H1 (cell line): ENCODE measurements around the gene OSBPL5. TPM values are rescaled to one million over a fixed set of nuclear protein-coding genes. Genes with fewer than 3 reads are reported as not detected.

Source experiments
- ASH2L ChIP-seq: fragments of 200-600, 300-600 bp; sonication (generic); IDR thresholded peaks from one replicate; pipeline ENCODE4 v1.7.1; 2017; ENCODE audit warnings: low read length
- CBX5 ChIP-seq: fragments of 300-800, 300-1000 bp; sonication (generic); IDR thresholded peaks from 2 replicates; pipeline ENCODE4 v1.7.1; 2016; ENCODE audit warnings: antibody characterized with exemption, low read length, low read depth
- CHD1 ChIP-seq: IDR thresholded peaks from 2 replicates; pipeline ENCODE4 v1.6.1; 2012; ENCODE audit warnings: low read depth, low read length, improper control_type of control experiment
- FOSL1 ChIP-seq: IDR thresholded peaks from 2 replicates; pipeline ENCODE4 v1.6.1; 2011; ENCODE audit warnings: mild to moderate bottlenecking, low read depth, low read length, moderate library complexity; ENCODE audit not compliant: insufficient read depth
- SAP30 ChIP-seq: fragments of 300-600 bp; sonication (generic); IDR thresholded peaks from 2 replicates; pipeline ENCODE4 v1.7.1; 2012; ENCODE audit warnings: low read length, moderate library complexity, mild to moderate bottlenecking, inconsistent platforms; ENCODE audit not compliant: insufficient read depth, insufficient replicate concordance
- SIN3A ChIP-seq, 2 experiments: IDR thresholded peaks in 1 of 2; conservative IDR thresholded peaks in 1 of 2; 2 replicates each; pipeline ENCODE4 v1.6.1; 2011 to 2012; ENCODE audit warnings: low read length in 2 of 2, improper control_type of control experiment in 1 of 2, low read depth in 1 of 2, mild to moderate bottlenecking in 1 of 2
- USF2 ChIP-seq: IDR thresholded peaks from 2 replicates; pipeline ENCODE4 v1.6.1; 2011; ENCODE audit warnings: low read length, improper control_type of control experiment
- polyA plus RNA-seq, 7 experiments: library from polyadenylated mRNA; depleted of rRNA in 3 of 7; stranded (reverse) in 5 of 7; unstranded in 2 of 7; fragments of >200 nt in 5 of 7; fragments of 200-250 nt in 2 of 7; gene quantifications; 1 replicate in 5 of 7; 2 replicates in 1 of 7; 4 replicates in 1 of 7; pipeline versions ENCODE4 v1.2.1 to v1.2.3, GENCODE V29; 2011 to 2013; ENCODE audit warnings: missing spikeins in 2 of 7, mixed read lengths in 2 of 7
- total RNA-seq: library from RNA; stranded (reverse); fragmentation: NEBNext Ultra II Directional; extraction: Animal tissue kit (Norgen Biotek cat#: 25700); gene quantifications from 2 replicates; pipeline ENCODE4 v1.2.1, GENCODE V29; 2021

The OSBPL5 gene
- total and polyA plus RNA-seq, 2 of the 8 experiments (the other 6 are each of a cell fraction or from before 2014, with no cell fraction given) = 3.4 to 9.9 TPM

GRCh38 chr11:3189196-3189843, 24.2 kb upstream of the OSBPL5 start (continued):
- TF ChIP-seq SAP30 = no peak
- TF ChIP-seq USF2 = peak; percentile 18; the same call in 1 of the 2 replicates
- TF ChIP-seq CHD1 = no peak
- TF ChIP-seq FOSL1 = no peak
- no peak for TF ChIP-seq CBX5
- 0 out of 4 replicates have a peak, but pooled peaks of 1 of the 2 experiments have one; percentile 26 for TF ChIP-seq SIN3A (conservative IDR thresholded peaks at IDR 0.05 in 1 of 2, IDR thresholded peaks at IDR 0.05 in 1 of 2; ENCODE audit: low read depth in 1 of 2, low read length in 2 of 2)
- peak; percentile 57 for TF ChIP-seq ASH2L
